ENCODE measurements around the gene AFAP1L1. TPM values are rescaled to one million over a fixed set of nuclear protein-coding genes. Genes with fewer than 3 reads are reported as not detected.

The AFAP1L1 gene
- total and polyA plus RNA-seq, 9 of the 15 experiments (the other 6 are each of a cell fraction or from before 2014, with no cell fraction given) = 0.01 to 0.12 (median 0.03) TPM; not detected in 4

DNA sequence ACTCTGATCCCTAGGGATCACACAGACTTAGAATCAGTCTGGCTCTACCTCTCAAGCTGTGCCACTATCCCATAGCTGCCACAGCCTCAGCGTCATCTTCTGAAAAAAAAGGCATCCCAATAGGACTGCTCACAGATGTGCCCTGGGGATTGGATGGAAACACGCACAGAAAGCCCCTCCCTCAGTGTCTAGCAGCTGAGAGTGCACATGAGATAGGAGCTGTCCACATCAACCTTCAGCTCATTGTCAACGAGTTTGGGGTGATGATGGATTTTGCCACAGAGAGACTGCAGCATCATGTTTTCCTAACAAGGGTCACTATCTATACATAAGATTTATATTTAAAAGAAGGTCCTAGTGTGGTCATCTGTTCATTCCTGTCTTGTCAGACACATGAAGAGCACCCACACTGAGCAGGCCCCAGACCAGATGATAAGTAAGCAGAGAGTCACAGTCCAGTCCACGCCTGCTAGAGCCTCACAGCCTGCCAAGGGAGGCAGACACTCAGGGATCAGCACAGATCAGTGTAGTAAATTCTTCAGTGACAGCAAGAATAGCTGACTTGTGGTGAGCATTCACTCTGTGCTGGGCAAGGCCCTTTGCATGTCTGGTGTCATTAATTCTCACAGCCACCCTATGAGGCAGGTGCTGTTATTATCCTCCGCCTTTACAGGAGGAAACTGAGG, 25.8 kb downstream of the AFAP1L1 start:
- in situ Hi-C loops (cut with MboI) (no loop called here), intact Hi-C loops (cut with micrococcal nuclease) (no loop called here)
- FAIRE-seq (no peak), DNase-seq (ENCODE audit: extremely low read depth in 1 of 4, low spot score in 3 of 4) (no peak), ATAC-seq (no peak)
- H3K4me1 ChIP-seq (replicated peaks in 1 of 2; ENCODE audit: control insufficient read depth in 2 of 2, insufficient read depth in 2 of 2, low read length in 2 of 2) = peaks cover 0 to 8% of the 10 kb centered on the region in 2 experiments; a peak in 1 of 5 replicates
- no peak overlapping the region for H3K4me2 ChIP-seq (ENCODE audit: insufficient read depth, low read length)
- POLR2A ChIA-PET = interaction anchor here (0.7 to 0.9 kb wide), 2 partner anchors 8 to 20 kb away, joined by 3 read pairs; no protein-coding TSS in a partner anchor
- no peaks in the 10 kb centered on the region for H3K79me2 ChIP-seq (ENCODE audit: control insufficient read depth, insufficient read depth, low read length)
- CTCF ChIA-PET (ENCODE audit: low intra/inter-chr PET ratio) = no interaction called here
- TF ChIP-seq POU5F1 (IDR thresholded peaks at IDR 0.05; ENCODE audit: borderline replicate concordance, low read depth, low read length, partially characterized antibody) (no peak), PBX2 (CRISPR knock-in tag; IDR thresholded peaks at IDR 0.05; ENCODE audit: low read depth) (no peak), PBX2 (tag; conservative IDR thresholded peaks at IDR 0.05; ENCODE audit: low read depth) (peak; percentile 58), PHTF2 (CRISPR knock-in tag; IDR thresholded peaks at IDR 0.05) (no peak)
- H3K27ac ChIP-seq (ENCODE audit: extremely low read depth, low read depth, low read length) = no peak overlapping the region
- H4K20me1 ChIP-seq (replicated peaks; ENCODE audit: control insufficient read depth, insufficient read depth, low read length) = no peaks in the 10 kb centered on the region; the same call in 1 of the 2 replicates
- H2AFZ ChIP-seq (ENCODE audit: low read depth, low read length) = no peak overlapping the region
- no peaks in the 10 kb centered on the region for H3K9me3 ChIP-seq (replicated peaks; ENCODE audit: control insufficient read depth, insufficient read depth, low read depth, low read length)
- H3K9ac ChIP-seq (ENCODE audit: insufficient read depth in 1 of 2, low read depth in 2 of 2, low read length in 2 of 2) = no peak overlapping the region
- no peaks in the 10 kb centered on the region for H3K36me3 ChIP-seq (ENCODE audit: control insufficient read depth, insufficient read depth, low read length)
- no peak overlapping the region for H3K4me3 ChIP-seq
- H3K27me3 ChIP-seq (ENCODE audit: control insufficient read depth in 2 of 2, insufficient read depth in 2 of 2, low read length in 2 of 2) = peaks cover 44 to 79% of the 10 kb centered on the region in 2 experiments; a peak in 4 of 5 replicates
- 4% methylated on average over 5 of the region's 5 CpGs for WGBS (ENCODE audit: insufficient coverage, low coverage, missing lambda C conversion rate)
- no TSS peak for BruUV-seq (replicated peaks)
- H3K9me1 ChIP-seq (ENCODE audit: control insufficient read depth, insufficient read depth, low read length) = no peaks in the 10 kb centered on the region

Data from K562 (cell line).